HTERT RPE-1 (cell line): Measurements from ENCODE around the gene SUPT5H.
"Not testable (repeated sequence)": the region's sequence is repeated elsewhere in the genome, so short reads cannot be mapped to it uniquely, and the experiment has no call there.

Experiments used
- in situ Hi-C: fragments of 300-500 bp; cut with MboI; formaldehyde crosslinking; loops from 4 replicates; pipeline ENCODE4 v1.14.3; 2020; ENCODE audit warnings: low sequenced_read_pairs

SUPT5H gene

GRCh38 chr19:39463403-39463802 is 18.0 kb downstream of the SUPT5H start:
- in situ Hi-C loops, result no loop called here

- in situ Hi-C loops, result no loop called here
Measured at GRCh38 chr19:39465956-39466747, 20.8 kb downstream of the SUPT5H start.

GRCh38 chr19:39467941-39468340 is 22.6 kb downstream of the SUPT5H start:
- in situ Hi-C loops, result no loop called here

- in situ Hi-C loops, result no loop called here
Measured at GRCh38 chr19:39469036-39469435, 23.7 kb downstream of the SUPT5H start.

GRCh38 chr19:39469567-39469966 is 24.2 kb downstream of the SUPT5H start:
- in situ Hi-C loops, result no loop called here

GRCh38 chr19:39470724-39471339 is 25.4 kb downstream of the SUPT5H start:
- in situ Hi-C loops, result no loop called here

DNA sequence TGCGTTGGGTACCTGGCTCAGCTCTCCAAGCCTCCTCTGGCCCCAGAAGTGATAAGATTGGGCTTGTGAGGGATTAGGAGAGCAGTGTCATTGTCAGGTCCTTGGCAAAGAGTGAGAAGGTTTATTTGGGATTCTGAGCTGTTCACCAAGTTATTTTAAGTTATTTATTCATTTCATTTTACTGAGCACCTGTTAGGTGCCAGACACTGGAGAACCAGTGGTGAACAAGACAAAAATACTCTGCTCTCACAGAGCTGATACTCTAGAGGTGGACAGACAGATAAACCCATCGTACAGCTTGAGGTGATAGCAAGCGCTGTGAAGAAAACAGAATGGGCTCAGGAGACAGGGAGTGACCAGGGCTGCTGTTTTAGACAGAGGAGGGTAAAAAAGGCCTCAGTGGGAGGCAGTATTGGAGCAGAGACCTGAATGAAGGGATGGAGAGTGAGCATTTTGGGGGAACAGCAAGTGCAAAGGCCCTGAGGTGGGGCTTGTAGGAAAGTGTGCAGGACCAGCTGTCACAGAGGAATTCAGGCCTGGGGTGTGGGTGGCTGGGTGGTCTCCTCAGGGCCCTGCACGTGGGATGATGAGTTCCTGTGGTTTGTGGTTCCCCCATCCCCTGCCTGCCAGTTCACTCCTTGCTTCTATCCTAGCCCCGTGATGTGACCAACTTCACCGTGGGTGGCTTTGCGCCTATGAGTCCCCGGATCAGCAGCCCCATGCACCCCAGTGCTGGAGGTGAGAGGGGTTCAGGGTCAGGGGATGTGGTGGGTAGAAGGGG is 26.6 kb downstream of the SUPT5H start:
- in situ Hi-C loops, result no loop called here

- in situ Hi-C loops, result no loop called here
Measured at GRCh38 chr19:39472746-39473442, 27.5 kb downstream of the SUPT5H start.

DNA sequence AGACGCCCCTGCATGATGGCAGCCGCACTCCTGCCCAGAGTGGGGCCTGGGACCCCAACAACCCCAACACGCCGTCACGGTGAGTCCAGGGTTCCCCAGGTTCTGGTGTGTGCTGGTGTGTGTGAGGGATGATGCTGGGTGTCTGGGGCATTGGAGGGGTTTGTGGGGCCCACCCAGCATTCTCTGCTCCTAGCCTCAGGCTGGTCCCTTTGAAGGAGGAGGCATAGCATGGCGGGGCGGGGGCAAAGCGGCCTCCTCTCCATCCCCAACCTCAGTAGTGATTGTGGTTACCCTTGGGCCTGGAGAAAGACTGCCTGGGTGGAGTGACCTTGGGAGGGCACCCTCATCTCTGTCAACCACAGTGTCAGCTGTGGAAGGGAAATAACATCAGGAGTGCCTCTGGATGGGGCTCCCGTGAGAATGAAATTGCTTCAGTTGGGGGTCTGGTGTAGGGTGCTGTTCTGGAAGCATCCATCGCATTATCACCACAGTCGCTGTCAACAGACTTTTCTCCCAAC is 28.1 kb downstream of the SUPT5H start:
- in situ Hi-C loops, result no loop called here

- in situ Hi-C loops, result no loop called here
Measured at GRCh38 chr19:39474139-39474620, 28.8 kb downstream of the SUPT5H start.

DNA sequence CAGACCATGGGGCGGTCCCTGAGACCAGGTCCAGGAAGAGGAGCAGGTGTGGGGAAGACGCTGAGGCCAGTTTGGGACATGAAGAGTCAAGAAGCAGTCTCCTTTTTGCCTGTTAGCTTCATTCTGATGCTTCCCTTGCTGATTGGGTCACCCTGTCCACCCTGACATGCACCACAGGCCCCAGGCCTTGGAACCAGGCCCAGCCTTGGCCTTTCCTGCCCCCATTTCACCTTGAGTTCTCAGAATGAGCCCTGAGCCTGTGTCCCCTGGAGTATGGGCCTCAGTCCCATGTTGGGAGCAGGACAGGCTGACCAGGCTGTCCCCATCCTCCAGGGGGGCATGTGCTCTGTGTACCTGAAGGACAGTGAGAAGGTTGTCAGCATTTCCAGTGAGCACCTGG is 30.4 kb downstream of the SUPT5H start:
- in situ Hi-C loops, result no loop called here

GRCh38 chr19:39479319-39479801 is 34.0 kb downstream of the SUPT5H start:
- in situ Hi-C loops, result not testable (repeated sequence)

DNA sequence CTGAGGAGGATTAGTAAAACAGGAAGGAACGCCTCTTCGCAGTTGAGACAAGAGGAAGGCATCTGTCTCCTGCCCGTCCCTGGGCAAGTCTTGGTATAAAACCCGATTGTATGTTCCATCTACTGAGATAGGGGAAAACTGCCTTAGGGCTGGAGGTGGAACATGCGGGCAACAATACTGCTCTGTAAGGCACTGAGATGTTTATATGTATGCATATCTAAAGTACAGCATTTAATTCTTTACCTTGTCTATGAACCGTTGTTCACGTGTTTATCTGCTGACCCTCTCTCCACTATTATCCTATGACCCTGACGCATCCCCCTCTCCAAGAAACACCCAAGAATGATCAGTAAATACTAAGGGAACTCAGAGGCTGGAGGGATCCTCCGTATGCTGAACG is 34.5 kb downstream of the SUPT5H start:
- in situ Hi-C loops, result no loop called here

- in situ Hi-C loops, result no loop called here
Measured at GRCh38 chr19:39480337-39481228, 35.2 kb downstream of the SUPT5H start, which contains the start of gene TIMM50. Gene TIMM50, plus strand, starts transcription at chr19:39480838. Its CDS starts 16 bp downstream, at chr19:39480854.

DNA sequence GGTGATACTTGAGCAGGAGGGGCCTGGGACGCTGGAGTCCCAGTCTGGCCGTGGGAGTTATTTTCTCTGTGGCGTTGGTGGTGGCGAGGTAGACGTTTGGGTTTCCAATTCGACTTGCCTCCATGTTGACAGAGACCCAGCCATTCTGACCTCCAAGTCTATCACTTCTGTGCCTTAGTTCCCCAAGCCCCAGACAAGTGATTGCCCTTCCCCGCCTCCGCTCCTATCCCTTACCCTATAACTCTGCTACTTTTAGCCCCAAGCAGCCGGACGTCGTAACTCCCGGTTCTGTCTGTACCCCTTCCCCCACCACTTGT is 35.8 kb downstream of the SUPT5H start:
- in situ Hi-C loops, result no loop called here

DNA sequence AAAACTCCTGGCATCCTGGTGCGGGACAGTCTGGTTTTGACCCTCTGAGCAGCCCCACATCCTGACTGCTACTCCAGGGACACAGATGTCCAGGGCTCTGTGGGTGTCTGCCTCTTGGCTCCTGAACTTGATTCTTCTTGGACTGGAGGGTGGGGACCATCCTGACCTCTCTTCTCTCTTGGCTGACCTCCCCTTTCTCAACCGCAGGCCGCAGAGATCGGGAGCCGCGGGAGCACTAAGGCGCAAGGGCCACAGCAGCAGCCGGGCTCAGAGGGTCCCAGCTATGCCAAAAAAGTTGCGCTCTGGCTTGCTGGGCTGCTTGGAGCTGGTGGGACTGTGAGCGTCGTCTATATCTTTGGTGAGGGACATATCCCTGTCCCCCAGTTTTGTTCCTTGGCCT is 36.3 kb downstream of the SUPT5H start:
- in situ Hi-C loops, result no loop called here

DNA sequence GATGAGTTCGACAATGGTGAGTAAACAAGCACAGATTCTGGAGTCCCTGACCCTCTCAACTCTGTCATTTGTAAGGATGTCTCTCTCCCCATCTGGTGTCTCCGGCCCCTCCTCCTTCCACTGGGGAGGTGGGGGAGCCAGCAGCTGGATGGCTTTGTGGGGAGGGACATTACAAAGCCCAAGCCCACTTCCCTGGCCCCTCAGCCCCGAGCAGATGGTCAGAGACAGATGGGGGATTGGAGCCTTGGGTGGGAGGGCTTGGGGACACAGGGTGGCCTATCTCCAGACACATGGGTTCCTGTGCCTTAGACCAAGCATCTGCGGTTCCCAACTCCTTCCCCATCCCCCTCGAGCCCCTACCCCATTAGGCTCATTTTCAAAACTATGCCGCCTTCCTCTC is 37.8 kb downstream of the SUPT5H start:
- in situ Hi-C loops, result no loop called here

- in situ Hi-C loops, result no loop called here
Measured at GRCh38 chr19:39489756-39490155, 44.4 kb downstream of the SUPT5H start.

DNA sequence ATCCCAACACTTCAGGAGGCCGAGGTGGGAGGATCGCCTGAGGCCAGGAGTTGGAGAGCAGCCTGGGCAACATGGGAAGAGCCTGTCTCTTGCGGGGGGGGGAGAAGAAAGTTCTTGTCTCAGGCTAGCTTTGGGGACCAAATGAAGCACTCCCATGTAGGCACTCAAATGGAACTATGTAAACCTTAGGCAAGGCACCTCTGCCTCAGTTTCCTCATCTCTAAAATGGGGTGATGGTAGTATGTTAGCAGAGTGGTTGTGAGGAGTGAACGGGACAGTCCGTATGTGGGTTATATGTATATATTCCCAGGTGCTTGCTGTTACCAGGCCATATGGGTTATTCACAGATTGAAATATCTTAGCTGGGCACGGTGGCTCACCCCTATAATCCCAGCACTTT is 46.8 kb downstream of the SUPT5H start:
- in situ Hi-C loops, result no loop called here

- in situ Hi-C loops, result no loop called here
Measured at GRCh38 chr19:39492788-39493187, 47.4 kb downstream of the SUPT5H start.
